HG03196 (cell line): Measurements from ENCODE around the gene QARS1.

Experiments
- ATAC-seq: cut with Tn5 transposase; IDR thresholded peaks from one replicate; pipeline ENCODE4 v1.9.1; 2021; ENCODE audit not compliant: unreplicated experiment

The QARS1 gene

DNA sequence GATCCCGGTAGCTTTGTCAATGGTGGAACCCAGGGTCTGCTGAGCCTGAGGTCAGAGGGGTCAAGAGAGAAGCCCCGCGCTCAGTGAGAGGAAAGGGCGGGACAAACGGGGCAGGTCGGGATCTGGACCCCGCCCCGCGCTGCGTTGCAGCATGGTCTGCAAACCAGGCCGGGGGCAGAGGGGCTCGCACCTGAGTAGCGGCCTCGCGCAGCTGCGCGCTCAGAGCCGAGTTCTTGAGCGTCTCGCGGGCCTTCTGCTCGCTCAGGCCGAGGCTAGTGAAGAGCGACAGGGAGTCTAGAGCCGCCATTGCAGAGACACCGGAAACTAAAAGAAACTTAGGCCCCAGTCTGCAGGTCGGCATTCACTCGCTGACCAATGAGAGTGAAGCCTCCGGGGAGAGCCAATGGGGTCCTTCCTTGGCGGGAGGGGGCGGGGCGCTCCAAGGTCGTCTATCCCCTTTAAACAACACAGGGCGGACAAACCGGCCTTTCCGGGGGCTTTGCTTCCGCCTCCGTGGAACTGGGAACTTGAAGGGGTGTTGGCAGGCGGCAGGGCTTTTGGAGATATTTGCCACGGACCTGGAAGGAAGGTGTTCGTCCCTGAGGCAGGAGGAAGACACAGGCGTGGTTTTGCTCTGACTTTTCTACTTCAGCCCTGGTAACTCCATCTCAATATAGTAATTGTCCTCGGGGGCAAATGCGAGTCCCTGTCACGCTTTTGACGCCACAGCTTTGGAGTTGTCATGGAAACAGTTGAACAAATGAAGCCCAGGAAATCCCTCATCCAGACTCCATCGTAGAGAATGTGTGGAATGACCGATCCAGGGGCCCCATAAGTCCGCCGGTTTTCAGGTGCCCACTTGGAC is at the start of gene QARS1:
TSS of gene QARS1 (minus strand) at position 331 of the 865 bp plus-strand sequence. CDS start at position 307, 24 bp downstream.
- ATAC-seq = peak; percentile 78

DNA sequence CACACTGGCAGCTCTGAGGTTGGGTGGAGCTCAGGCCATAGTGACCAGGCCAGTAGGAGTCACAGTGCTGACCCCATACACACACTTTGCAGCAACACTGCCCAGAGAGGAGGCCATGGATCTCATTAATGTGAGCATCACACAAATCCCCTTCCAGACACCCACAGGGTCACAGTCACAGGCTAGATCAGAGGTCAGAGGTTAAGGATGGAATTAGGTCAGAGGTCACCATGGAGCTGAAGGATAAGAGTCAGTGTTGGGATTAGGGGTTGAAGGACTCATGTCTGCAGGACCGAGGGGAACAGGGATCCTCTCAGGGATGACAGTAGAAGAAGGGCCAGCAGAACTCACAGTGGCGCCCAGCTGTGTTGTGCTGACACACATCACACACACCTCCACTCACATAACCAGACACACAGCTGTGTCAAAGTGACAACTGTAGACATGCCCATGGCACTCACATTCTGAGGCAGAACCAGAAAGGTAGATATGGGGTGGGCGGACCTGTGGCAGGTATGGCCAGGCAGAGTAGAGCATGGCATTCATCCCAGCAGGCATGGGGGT is 48.9 kb upstream of the QARS1 start:
- ATAC-seq = no peak

DNA sequence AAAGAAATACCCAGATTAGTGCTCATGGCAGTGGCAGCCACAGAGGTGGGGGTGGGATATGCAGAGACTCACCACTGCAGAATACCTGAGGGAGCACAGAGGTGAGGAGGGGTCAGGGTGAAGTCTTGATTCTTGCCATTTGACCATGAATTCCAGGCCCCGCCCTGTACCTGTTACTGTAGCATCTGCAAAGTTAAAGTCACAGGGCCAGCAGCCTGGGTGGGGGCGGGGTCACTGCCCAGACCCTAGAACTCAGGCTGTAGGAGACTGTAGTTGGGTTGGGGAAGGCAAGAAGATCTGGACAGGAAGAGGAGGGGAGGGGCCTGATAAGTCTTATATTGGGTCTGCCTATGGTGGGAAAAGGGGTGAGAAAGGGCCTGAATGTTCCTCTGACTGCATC is 47.1 kb upstream of the QARS1 start:
- no peak for ATAC-seq

DNA sequence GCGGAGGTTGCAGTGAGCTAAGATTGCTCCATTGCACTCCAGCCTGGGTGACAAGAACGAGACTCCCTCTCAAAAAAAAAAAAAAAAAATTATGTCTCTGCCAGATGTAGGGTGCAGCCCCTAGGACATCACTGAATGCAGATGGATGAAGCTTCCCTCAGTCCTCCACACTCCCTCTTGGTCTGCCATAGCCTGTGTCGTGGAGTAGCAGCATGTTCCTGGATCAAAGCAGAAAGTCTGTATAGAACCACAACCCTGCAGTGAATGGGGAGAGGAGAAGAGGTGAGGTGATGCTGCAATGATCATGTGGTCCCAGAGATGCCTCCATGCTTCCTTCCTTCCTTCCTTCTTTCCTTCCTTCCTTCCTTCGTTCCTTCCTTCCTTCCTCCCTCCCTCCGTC is 43.6 kb upstream of the QARS1 start:
- no peak for ATAC-seq

DNA sequence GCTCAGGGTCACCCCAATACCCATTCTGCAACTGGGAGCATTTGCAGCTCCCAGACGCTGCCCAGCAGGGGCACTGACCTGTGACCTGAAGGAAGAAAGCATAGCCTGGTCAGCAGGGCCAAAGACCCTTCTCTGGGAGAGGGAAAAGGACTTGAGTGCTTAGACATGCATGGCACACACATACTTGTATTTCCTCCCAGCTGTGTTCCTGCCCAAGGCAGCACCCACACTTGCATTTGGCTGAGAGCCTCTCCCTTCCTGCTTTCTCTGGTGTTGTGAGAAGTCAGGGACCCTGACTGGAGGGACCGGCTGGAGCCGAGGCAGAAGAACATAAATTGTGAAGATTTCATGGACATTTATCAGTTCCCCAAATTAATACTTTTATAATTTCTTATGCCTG is 35.5 kb upstream of the QARS1 start:
- ATAC-seq = no peak

DNA sequence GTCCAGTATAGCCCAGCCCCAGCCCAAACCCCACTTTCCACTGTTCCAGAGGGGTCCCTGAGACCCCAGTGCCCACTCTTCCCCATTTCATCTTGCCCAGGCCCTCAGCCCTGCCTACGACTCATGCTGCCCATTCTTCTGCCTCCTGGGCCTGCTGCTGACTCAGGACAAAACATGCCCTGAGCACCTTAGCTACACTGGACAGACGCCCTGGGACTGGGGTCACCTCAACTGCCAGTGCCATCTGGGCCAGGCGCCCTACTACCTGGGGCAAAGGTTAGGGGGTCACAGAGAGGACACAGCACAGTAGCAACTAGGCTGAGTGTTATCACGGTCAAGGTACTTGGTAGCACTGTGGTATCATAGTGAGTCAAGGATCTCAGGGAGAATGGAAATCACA is 30.9 kb upstream of the QARS1 start:
- ATAC-seq = no peak

DNA sequence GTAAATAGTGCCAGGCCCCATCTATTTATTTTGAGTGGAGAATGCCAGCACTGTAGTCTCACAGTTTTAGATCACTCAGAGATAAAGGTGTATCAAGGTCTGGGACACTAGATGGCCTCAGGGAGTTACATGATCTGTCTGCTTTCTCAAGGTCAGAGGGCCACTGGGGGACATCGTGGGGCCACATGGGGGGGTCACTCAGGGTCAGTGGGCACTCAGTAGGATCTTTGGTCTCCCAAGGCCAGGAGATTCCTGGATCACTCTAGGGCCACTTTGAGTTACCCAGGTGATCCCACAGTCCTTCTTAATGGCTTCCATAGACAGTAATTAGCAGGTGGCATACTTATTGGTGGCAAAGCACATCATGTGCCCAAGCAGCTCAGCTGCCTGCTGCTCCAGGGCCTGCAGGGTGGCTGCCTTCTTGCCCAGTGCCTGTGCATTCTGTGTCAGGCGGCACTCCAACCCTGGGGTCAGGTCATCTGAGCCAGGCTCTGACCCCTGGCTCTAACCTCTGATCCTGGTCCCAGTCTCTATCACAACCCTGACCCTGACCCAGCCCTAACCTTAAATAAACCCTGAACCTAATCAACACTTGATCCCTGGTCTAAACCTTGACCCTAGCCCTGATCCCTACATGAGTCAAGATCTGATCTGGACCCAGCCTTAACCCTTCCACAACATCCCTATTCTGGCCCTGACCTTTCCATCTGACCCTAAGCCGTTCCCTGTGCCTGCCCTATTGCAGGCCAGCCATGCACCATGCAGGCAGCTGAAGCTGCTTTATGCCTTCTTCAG is 30.1 kb upstream of the QARS1 start:
- no peak for ATAC-seq

DNA sequence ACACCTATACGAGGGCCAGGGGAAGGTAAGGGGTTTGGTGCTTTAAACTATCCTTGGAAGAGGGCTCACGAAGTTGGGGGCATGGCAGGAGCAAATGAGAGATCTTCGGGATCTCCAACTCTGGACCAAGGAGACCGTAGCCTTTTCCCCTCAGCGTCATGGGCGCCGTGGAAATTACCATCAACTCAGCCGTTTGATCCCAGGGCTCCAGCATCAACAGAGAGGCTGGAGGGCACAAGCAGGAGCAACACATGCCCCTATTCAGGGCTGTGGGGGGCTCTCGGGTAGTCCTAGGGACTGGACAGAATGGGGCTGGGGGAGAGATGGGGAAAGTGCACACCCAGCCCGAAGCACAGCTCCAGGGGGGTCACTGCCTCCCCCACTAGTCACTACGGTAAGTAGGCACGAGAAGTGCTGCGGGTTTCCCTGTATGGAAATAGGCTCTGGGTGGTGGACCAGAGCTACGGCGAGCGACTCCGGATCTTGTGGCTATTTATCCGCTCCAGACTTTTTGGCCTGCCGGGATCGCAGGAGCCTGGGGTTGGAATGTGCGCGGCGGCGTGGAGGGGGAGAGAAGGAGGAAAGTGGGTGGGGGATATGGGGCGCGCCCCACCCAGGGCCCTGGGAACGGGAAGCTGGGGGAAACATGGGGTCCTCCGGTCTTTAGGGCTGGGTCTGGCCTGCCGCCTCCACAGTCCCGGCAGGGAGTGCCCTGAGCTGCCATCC is 28.8 kb upstream of the QARS1 start:
- ATAC-seq = no peak

DNA sequence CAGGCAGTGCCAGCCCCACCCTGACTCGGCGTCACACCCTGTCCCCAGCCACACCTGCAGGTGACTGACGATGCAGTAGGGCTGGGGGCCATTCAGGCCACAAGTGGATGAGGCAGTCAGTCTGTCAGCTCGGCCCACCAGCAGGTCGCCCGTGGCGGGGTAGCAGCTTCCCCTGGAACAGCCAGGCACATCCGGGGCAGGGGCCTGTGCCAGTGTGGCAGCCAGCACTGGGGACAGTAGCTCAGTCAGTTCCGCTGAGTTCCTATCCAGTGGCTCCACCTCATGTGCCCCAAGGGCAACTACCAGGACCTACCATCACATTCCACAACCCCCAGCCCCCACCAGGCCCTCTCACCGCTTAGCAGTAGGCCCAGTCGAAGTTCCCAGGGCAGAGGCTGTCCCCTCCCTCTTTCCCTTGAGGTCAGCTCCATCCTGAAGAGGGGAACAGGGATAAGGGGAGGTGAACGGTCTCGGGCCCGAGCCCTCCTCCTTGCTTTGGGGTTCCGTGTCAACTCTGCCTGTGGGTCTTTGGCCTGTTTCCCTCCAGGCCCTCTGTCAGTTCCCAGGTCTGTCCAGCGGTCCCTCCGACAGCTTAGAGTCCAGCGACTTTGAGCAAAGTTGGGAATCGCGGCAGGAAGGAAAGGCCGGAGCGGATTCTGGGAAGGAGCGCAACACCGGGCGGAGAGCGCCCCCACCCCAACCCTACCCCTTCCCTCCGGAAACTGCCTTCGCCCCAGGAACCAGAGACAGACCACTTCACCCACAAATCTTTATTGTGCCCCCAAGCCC is 28.1 kb upstream of the QARS1 start, which contains the start of gene LAMB2:
TSS of gene LAMB2 (minus strand) at position 614 of the 789 bp plus-strand sequence. CDS start at position 431, 183 bp downstream.
- no peak for ATAC-seq

DNA sequence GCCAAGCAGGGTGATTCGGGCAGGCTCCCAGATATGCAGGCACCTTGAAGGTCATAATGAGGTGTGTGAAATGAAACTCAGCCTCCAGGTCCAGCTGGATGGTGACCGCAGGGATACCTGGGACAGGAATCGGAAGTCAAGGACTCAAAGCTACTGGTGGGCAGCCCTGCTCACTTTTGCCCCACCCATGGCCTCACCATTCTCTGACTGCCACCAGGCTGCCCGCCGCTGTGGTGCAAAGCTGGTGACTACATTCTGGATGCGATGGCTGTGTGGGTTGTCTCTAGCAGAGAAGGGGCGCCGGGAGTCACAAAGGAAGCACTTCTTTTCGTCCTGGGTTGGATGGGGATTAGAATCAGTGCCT is 27.5 kb upstream of the QARS1 start:
- ATAC-seq = no peak

DNA sequence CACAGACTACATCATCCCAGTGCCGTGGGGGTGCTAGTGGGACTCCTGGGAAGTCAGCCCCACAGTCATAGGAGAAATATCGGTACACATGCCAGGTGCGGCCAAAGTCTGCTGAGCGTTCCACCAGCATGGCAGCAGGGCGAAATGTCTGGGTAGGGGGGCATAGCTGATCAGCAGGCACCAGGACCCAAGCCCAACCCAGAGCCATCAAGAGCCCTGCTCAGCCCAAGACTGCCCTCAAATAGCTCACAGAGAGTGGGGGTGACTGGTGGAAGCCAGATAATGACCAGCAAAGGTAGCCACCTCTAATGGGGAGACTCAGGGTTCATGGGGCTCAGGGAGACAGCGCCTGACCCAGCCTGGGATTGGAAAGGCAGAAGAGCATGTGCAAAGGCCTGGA is 27.0 kb upstream of the QARS1 start:
- ATAC-seq = no peak

DNA sequence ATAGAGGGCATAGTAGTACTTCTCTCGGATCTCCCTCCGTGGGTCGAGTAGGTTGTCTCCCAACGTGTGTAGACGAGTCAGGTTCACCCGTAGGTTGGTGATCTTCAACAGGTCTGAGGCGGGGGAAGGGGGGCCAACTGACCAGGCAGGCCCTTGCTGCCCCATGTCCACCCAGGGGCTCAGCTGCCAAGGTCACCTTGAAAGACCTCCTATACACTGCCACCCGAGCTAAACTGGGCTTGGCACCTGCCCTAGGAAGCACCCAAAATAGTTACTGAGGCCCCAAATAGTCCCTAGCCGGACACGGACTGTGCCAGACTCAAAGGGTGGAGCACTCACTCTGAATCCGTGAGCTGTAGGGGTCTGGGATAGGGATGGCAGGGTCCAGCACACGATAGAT is 26.5 kb upstream of the QARS1 start:
- no peak for ATAC-seq

DNA sequence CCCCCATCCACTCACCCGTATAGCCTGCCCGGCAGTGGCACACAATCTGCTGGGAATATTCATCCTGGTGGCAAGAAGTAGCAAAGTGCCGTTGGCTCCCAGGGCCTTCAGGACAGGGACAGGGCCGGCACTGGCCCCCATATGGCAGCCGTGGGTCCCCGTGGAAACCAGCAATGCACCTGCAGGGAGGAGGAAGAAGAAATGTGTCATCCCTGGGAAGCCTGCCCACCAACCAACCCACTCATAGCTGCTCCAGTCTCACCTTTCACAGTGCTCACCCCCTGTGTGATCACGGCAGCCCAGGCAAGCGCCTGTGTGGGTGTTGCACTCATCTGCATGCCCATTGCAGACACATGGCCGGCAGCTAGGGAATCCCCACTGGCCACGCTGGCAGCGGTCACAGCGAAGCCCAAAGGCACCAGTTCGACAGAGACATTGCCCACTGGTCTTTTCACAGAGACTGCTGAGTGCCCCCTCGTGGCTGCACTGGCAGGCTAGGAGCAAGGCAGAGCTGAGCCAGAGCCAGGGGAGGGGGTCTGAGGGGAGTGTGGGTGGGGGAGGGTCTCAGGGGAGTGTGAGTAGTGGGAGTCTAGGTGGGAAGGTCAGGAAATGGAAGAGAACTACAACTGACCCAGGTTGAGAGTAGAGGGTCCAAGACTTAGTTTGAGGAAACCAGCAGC is 20.6 kb upstream of the QARS1 start:
- no peak for ATAC-seq

DNA sequence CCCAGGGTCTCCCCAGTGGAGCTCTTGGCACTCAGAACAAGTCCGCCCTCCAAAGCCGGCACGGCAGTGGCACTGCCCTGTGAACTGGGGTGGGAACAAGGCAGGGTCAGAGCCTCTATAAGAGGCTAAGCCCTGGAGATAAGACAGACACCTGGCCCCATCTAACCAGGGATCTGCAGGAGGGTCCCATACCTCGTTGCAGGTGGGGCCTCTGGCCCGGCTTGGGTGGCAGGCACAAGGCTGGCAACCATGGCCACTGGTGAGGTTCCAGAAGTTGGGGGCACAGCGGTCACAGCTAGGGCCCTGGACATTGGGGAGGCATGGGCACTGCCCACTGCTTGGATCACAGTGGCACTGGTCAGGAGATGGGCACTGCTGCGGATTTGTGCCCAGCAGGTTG is 19.6 kb upstream of the QARS1 start:
- ATAC-seq = no peak

DNA sequence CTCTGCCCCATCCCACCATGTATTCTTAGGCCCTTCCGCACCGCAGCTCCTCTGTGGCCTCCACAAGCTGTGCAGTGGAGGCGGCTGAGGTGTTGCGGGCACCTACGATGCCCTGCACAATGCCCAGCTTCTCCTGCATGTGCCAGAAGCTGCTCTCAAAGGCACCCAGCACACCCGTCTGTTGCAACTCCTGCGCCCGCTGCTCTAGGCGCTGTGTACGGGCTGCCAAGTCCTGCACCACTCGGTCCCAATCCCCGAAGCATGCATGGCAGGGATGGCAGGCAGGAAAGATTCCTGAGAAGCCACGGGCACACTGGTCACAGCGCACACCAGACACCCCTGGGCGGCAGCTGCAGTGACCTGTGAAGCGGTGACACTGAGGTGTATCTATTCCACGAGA is 19.1 kb upstream of the QARS1 start:
- ATAC-seq = no peak

DNA sequence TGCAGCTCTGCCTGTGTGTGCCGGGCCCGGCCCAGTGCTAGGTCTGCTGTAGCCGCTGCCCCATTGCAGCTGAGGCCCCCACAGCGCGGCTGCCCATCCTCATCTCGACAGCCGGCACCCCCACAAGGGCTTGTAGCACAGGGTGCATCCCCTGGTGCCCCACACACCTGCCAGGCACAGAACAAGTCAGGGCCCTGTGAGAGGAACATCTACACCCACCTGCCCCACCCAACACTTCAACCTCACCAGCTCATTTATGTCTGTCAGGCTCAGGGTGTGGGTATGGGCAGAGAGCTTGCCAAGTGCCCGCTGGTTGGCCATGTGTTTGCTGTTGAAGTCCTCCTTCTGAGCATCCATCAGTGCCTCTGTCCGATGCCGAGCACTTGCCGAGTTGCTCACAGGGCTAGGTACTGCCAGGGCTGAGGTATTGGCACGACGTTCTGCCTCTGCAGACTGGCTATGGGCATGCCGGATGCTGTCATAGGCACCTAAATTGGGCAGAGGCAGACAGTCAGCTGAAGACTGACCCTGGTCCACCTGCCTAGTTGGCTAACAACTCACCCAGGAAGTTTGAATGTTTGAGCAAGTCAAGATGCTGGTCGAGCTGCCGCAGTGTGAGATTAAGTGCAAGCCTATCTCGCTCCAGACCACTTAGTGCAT is 18.5 kb upstream of the QARS1 start:
- no peak for ATAC-seq

DNA sequence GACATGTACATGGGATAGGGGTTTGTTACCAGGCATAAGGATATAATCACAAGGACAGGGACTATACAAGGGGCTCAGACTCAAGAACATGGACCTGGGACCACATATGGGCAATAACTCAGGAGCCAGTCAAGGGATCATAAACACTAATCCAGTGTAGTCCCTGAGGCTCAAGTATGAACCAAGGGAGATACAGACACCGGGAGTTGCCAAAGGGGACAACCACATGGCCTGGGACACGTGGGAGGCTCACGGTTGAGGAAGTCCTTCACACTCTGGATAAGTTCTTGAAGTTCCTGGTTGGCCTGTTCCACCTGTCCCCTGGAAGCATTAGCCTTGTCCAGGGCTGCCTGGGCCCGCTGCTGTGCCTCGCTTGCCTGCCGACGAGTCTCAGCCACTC is 17.9 kb upstream of the QARS1 start:
- ATAC-seq = no peak

DNA sequence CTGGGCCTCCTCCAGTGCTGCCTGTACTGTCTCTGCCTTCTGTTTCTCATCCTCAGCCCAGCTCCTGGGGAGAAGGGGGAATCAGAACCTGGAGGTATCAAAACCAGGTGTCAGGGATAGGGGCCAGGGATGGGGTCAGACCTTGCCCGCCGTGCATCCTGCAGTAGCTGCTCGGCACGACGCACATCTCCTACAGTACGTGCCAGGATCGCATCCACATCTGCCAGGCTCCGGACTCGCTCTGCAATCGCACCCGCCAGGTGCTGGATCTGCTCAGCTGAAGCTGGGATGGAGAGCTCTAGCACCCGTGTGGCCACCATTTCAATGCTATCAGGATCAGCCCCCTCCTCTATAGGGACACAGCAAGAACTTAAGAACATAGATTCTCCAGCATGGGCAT is 17.5 kb upstream of the QARS1 start:
- ATAC-seq = no peak

DNA sequence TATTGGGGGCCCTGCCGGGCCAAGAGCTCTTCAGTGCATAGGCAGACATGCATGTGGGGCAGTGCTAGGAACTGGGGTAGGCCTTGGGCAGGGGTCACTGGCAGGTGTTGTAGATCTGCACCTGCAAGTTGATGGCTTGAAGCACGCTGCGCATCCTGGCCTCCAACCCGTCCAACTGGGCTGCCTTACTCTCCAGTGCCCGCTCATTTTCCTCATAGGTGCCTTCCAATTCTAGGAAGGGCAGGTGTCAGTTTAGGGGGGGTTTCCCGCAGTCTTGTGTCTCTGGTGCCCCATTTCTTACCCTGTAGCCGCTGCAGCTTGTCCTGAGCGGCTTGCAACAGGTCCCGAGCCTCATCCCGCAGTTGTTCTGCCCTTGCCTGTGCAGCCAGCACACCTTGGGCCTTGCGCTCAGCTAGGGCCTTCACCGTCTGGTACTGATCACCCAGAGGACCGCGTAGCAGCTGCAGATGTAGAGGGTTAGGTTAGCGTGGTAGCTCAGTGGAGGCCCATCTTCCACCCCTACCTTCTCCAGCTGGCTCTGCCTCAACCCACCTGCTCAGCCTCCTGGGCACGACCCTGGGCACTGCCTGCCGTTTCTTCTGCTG is 16.7 kb upstream of the QARS1 start:
- ATAC-seq = no peak
